HG03045 (cell line): Measurements from ENCODE around the gene SLC38A9.

ENCODE experiments used
- ATAC-seq: cut with Tn5 transposase; IDR thresholded peaks from one replicate; pipeline ENCODE4 v1.9.1; 2021; ENCODE audit warnings: mild to moderate bottlenecking, moderate library complexity; ENCODE audit not compliant: unreplicated experiment

The SLC38A9 gene

GRCh38 chr5:55657443-55657842 lies 54.7 kb downstream of the SLC38A9 start:
- no peak for ATAC-seq

- ATAC-seq = no peak
These were observed 61.7 kb downstream of the SLC38A9 start for GRCh38 chr5:55650386-55650785.

DNA sequence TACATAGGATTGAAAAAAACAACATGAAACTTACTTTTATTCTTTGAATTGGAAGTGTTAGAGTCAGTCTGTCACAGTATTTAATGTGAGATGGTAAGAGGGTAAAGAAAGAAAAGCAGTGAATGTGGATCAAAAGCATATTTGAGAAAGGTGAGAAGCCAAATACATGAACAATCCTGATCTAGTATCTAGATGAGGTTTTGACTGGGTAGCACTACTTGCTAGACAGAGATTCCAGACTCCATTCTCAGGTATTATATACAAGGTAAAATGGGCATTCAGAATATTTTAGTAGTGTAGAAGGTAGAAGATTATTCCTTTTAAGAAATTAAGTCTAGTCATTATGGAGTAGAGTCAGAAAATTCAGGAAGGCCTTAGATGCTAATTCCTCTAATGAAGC lies 62.2 kb downstream of the SLC38A9 start:
- no peak for ATAC-seq

DNA sequence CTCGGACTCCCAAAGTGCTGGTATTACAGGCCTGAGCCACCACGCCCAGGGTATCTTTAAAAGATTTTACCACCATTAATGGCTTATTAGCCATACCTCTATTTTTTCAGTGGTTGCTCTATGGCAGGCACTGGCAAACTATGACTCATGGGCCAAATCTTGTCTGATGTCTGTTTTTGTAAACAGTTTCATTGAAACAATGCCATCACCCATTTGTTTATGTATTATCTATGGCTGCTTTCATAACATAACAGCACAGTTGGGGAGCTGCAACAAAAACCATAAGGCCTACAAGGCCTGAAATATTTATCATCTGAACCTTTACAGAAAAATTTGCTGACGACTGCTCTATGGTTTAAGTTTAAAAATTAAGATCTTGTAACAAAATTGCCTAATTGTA lies 66.8 kb downstream of the SLC38A9 start:
- no peak for ATAC-seq

DNA sequence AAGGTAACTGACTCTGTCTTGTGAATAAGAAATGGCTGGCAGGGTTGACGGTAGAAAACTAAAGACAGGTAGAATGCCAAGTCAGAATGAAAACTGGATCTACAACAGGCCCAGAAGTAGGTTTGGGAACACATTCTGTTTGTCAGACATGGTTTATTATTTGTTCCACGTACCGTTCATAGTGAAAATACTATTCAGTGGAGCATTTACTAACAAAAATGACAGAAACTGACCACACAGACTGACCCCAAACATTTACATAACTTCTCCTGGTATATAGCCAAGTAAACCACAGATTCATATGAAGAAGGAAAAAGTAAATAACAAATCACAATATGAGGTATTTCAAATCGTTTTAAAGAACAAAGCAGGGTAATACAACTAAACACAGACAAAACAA lies 73.7 kb downstream of the SLC38A9 start:
- no peak for ATAC-seq

GRCh38 chr5:55638051-55638450 lies 74.1 kb downstream of the SLC38A9 start:
- ATAC-seq = no peak

DNA sequence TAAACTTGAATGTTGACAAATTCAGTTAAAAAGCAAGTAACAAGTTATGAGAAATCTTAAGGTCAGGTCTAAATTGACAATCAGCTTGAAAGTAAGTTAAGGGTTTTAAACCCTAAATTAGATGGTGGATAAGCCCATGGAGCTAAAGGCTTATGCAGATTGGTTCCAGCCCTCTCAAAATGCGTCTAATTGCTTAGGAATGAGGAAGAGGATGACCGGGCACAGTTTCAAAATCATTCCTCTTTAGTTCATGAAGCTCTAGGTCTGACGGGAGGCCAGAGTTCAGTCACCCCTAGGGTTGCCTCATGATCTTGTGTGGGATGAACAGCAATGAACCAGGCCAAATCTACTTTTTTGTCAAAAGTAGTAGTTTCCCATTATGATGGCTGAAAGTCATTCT lies 75.4 kb downstream of the SLC38A9 start:
- no peak for ATAC-seq

DNA sequence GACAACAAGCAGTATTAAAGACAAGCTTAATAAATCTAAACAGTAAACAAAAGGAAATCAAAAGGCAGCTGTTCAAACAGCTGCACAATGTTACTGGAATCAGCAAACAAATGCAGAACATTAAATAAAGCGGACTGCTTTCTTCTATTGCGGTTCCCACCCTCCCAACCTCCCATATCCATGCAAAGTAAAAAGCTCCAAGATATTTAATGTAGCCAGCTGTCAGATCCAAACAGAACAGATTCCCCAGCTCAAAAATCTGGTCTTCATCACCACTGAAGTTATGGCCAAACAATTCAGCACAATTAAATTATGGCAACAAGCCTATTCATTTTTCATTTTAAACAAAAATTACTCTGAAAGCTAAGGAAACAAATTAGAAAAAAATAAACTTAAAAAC lies 75.9 kb downstream of the SLC38A9 start:
- ATAC-seq = no peak

DNA sequence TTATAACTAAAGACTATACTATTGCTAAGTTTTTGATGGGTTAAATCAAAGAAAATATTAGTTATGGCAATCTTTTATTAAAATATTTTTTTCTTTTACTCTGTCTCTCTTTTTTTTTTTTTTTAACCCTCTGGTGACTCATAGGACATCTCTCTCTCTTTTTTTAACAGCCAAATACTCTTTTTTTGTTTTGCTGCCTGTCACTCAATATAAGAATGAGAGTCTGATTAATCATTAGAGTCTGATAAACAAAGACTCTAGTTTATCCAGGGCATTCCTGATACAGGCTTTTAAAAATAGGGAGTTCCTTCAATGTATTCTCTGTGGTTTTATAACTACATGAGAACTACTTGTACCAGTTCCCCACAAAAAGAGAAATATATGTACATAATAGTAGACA lies 77.3 kb downstream of the SLC38A9 start:
- ATAC-seq = no peak

GRCh38 chr5:55634209-55634805 lies 77.8 kb downstream of the SLC38A9 start:
- ATAC-seq = no peak

GRCh38 chr5:55633574-55634208 lies 78.4 kb downstream of the SLC38A9 start:
- ATAC-seq = no peak

GRCh38 chr5:55629815-55630214 lies 82.3 kb downstream of the SLC38A9 start:
- no peak for ATAC-seq

GRCh38 chr5:55626790-55627189 lies 85.3 kb downstream of the SLC38A9 start:
- no peak for ATAC-seq

- no peak for ATAC-seq
These were observed 86.2 kb downstream of the SLC38A9 start for GRCh38 chr5:55625913-55626312.

GRCh38 chr5:55625589-55625909 lies 86.6 kb downstream of the SLC38A9 start:
- ATAC-seq = no peak

- ATAC-seq = no peak
These were observed 87.1 kb downstream of the SLC38A9 start for GRCh38 chr5:55624841-55625588.

GRCh38 chr5:55623789-55624188 lies 88.3 kb downstream of the SLC38A9 start:
- ATAC-seq = no peak

DNA sequence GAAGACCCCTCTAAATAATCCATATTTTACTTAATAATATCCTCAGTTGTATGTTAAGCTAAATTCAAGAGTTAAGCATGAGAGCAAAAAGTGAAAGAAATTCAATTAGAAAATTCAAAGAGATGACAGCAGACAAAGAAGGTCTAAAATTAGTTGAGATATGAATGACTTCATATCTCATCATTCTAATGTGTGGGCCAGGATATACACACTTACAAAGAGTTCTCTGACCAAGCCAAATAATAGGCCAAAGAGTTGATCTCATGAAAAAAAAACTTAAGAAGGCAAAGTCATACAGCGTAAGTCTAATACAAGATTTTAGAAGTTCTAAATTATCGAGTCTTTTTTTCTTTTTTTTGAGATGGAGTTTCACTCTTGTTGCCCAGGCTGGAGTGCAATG lies 89.7 kb downstream of the SLC38A9 start:
- ATAC-seq = no peak

- ATAC-seq = no peak
These were observed 90.9 kb downstream of the SLC38A9 start for GRCh38 chr5:55621229-55621628.

- no peak for ATAC-seq
These were observed 91.4 kb downstream of the SLC38A9 start for GRCh38 chr5:55620766-55621160.

DNA sequence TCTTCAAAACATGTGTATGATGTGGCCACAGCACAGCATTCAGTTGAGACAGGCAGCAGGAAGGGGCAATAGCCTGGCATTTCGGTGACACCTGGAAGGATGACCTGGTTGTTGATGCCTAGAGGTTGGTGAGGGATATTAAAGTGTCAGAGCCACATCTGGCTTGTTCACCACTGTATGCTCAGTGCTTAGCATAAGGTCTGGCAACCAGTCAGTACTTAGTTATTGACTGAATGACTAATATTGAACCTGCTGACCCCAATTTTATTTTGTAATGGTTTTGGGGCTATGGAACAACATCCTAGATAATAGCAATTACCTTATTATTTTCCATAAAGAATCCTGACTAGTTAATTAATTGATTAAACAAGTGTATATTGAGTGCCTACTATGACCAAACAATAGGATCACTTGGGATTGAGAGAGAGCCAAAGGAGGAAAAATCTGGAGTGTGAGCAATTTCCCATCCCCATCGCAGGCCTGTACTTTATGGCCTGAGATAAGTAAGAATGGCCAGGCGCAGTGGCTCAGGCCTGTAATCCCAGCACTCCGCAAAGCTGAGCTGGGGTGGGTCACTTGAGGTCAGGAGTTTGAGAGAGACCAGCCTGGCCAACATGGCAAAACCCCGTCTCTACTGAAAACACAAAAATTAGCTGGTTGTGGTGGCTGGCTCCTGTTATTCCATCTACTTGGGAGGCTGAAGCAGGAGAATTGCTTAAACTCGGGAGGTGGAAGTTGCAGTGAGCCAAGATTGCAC lies 91.9 kb downstream of the SLC38A9 start:
- ATAC-seq = no peak

DNA sequence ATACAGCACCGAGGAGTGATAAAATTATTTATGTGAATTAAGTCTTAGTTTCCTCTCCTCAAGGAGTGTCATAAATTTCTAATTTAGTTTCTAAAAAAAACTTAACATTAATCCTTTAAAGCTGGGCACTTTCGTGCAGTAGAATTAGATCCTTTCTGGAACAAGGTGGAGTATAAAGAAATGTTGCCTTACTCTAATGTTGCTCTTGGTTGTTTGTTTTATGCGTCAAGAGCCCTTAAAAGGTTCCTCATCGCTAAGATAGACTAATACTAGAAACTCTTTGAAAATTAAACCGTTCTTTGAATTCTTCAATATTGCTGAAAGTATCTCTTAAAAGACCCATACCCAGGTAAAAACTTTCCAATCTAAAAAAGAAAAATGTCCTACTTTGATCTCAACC lies 93.8 kb downstream of the SLC38A9 start:
- ATAC-seq = no peak
